CD4-positive, alpha-beta memory T cell (primary cell): ENCODE data around the gene CYP2A7. TPM values are rescaled to one million over a fixed set of nuclear protein-coding genes. Genes with fewer than 3 reads are reported as not detected.
A peak's percentile ranks its signal among the peaks of the same experiment; 100 is the strongest.
"Not testable (repeated sequence)": the region's sequence is repeated elsewhere in the genome, so short reads cannot be mapped to it uniquely, and the experiment has no call there.

ENCODE experiments used
- CTCF ChIA-PET: fragments of 350-600 bp; sonication (Branson Sonifier 250); formaldehyde crosslinking; loops from one replicate; lab custom pipeline; 2021; ENCODE audit warnings: inconsistent platforms; ENCODE audit not compliant: partially characterized antibody; lab: Charles Lee
- POLR2A ChIA-PET: fragments of 350-600 bp; sonication (Branson Sonifier 250); formaldehyde crosslinking; loops from one replicate; lab custom pipeline; 2021; ENCODE audit not compliant: partially characterized antibody; lab: Charles Lee
- DNase-seq, 5 donors: peaks; one replicate each; pipeline versions ENCODE4 v3.0.0 to v3.0.0-alpha.2; 2020 to 2022; ENCODE audit warnings: mixed read lengths in 1 of 5
- H3K27ac ChIP-seq: one replicate; pipeline ENCODE4 v1.7.0; 2013; ENCODE audit warnings: low read depth, low read length
- H3K27me3 ChIP-seq: 2 replicates; pipeline ENCODE4 v1.7.0; 2013; ENCODE audit warnings: mild to moderate bottlenecking, low read length, moderate library complexity; ENCODE audit not compliant: insufficient read depth
- H3K36me3 ChIP-seq: 2 replicates; pipeline ENCODE4 v1.7.0; 2013; ENCODE audit warnings: mild to moderate bottlenecking, low read length, moderate library complexity; ENCODE audit not compliant: insufficient read depth
- H3K4me1 ChIP-seq: 2 replicates; pipeline ENCODE4 v1.7.0; 2013; ENCODE audit warnings: mild to moderate bottlenecking, low read length, moderate library complexity; ENCODE audit not compliant: insufficient read depth
- H3K4me3 ChIP-seq, 2 donors: one replicate each; pipeline ENCODE4 v1.7.0; 2013; ENCODE audit warnings: low read length in 2 of 2, mild to moderate bottlenecking in 1 of 2
- H3K9me3 ChIP-seq, 2 donors: one replicate each; pipeline ENCODE4 v1.7.0; 2013; ENCODE audit warnings: low read length in 2 of 2, control low read depth in 1 of 2; ENCODE audit not compliant: control insufficient read depth in 1 of 2
- H3K27ac Mint-ChIP-seq, 7 donors: one replicate each; pipeline ENCODE4 v1.8.0; 2020 to 2021; ENCODE audit warnings: mixed read lengths in 7 of 7, mild to moderate bottlenecking in 6 of 7, inconsistent platforms in 3 of 7, moderate library complexity in 3 of 7
- H3K27me3 Mint-ChIP-seq, 2 donors: one replicate each; pipeline ENCODE4 v1.8.0; 2020 to 2021; ENCODE audit warnings: mixed read lengths in 2 of 2
- H3K36me3 Mint-ChIP-seq, 2 donors: one replicate each; pipeline ENCODE4 v1.8.0; 2020 to 2021; ENCODE audit warnings: mixed read lengths in 2 of 2, inconsistent platforms in 1 of 2, mild to moderate bottlenecking in 1 of 2
- H3K4me1 Mint-ChIP-seq, 4 donors: one replicate each; pipeline ENCODE4 v1.8.0; 2020 to 2021; ENCODE audit warnings: mixed read lengths in 4 of 4, mild to moderate bottlenecking in 1 of 4
- H3K4me3 Mint-ChIP-seq, 8 donors: one replicate each; pipeline ENCODE4 v1.8.0; 2020 to 2021; ENCODE audit warnings: mixed read lengths in 8 of 8, mild to moderate bottlenecking in 7 of 8, moderate library complexity in 6 of 8, inconsistent platforms in 3 of 8
- H3K9me3 Mint-ChIP-seq, 8 donors: one replicate each; pipeline ENCODE4 v1.8.0; 2020 to 2021; ENCODE audit warnings: mixed read lengths in 8 of 8, mild to moderate bottlenecking in 5 of 8, inconsistent platforms in 3 of 8, moderate library complexity in 1 of 8
- intact Hi-C: fragments of 100-400 bp; cut with micrococcal nuclease; formaldehyde crosslinking; loops from one replicate; pipeline ENCODE4 v1.15.1; 2023
- polyA plus RNA-seq, 2 donors: library from polyadenylated mRNA; unstranded; fragments of 300-500 nt; fragmentation: Illumina TruSeq; gene quantifications; one replicate each; pipeline ENCODE4 v1.2.3, GENCODE V29; 2021
- total RNA-seq, 2 experiments: library from RNA; stranded (reverse); gene quantifications; one replicate each; pipeline ENCODE4 v1.2.3, GENCODE V29; 2021

CYP2A7 gene
- total and polyA plus RNA-seq, 4 experiments from 2014 or later, result not detected

- H3K27me3 Mint-ChIP-seq, intact Hi-C loops, POLR2A ChIA-PET, CTCF ChIA-PET, H3K36me3 ChIP-seq, H3K36me3 Mint-ChIP-seq, H3K9me3 Mint-ChIP-seq, H3K27me3 ChIP-seq, H3K4me3 Mint-ChIP-seq, DNase-seq, H3K27ac ChIP-seq, H3K4me3 ChIP-seq, H3K9me3 ChIP-seq: not testable (repeated sequence)
- H3K4me1 ChIP-seq, result peaks cover 14% of the 10 kb centered on the region
- peak overlapping the region in 3 of 7 donors; percentile 62 to 85 (median 63) for H3K27ac Mint-ChIP-seq
- H3K4me1 Mint-ChIP-seq, result peaks cover 12 to 31% (median 23%) of the 10 kb centered on the region in 4 donors
Measured at GRCh38 chr19:40830741-40831140, 51.3 kb downstream of the CYP2A7 start.

GRCh38 chr19:40829205-40829604 is 52.8 kb downstream of the CYP2A7 start:
- H3K27ac Mint-ChIP-seq, result peak overlapping the region; percentile 11 to 91 (median 86)
- no peaks in the 10 kb centered on the region for H3K27me3 Mint-ChIP-seq
- Histone ChIP-seq H3K9me3 (no peaks in the 10 kb centered on the region), H3K27me3 (no peaks in the 10 kb centered on the region), H3K4me1 (peaks cover 21% of the 10 kb centered on the region), H3K27ac (no peak overlapping the region), H3K4me3 (no peak overlapping the region), H3K36me3 (no peaks in the 10 kb centered on the region)
- POLR2A ChIA-PET, result interaction anchor here (0.8 to 1.0 kb wide), 3 partner anchors 10 to 479 kb away, joined by 3 read pairs; no protein-coding TSS in a partner anchor
- peaks cover 12 to 42% (median 27%) of the 10 kb centered on the region in 4 donors for H3K4me1 Mint-ChIP-seq
- H3K36me3 Mint-ChIP-seq, result peaks cover 0 to 9% of the 10 kb centered on the region in 2 donors
- DNase-seq, result no peak
- intact Hi-C loops, result no loop called here
- CTCF ChIA-PET, result interaction anchor here (0.8 to 0.9 kb wide), 2 partner anchors 9 to 194 kb away, joined by 3 read pairs; no protein-coding TSS in a partner anchor
- no peaks in the 10 kb centered on the region for H3K9me3 Mint-ChIP-seq
- H3K4me3 Mint-ChIP-seq, result peak overlapping the region in 1 of 8 donors; percentile 29

- Histone ChIP-seq H3K27ac (peak overlapping the region; percentile 18), H3K4me3 (no peak overlapping the region), H3K36me3 (no peaks in the 10 kb centered on the region), H3K27me3 (no peaks in the 10 kb centered on the region), H3K4me1 (peaks cover 21% of the 10 kb centered on the region), H3K9me3 (no peaks in the 10 kb centered on the region)
- Mint-ChIP-seq H3K27me3 (no peaks in the 10 kb centered on the region), H3K36me3 (peaks cover 0 to 9% of the 10 kb centered on the region in 2 donors), H3K27ac (peak overlapping the region; percentile 65 to 99 (median 97)), H3K4me1 (peaks cover 14 to 48% (median 29%) of the 10 kb centered on the region in 4 donors), H3K9me3 (no peaks in the 10 kb centered on the region), H3K4me3 (peak overlapping the region in 6 of 8 donors; percentile 12 to 84 (median 72))
- ChIA-PET CTCF (no interaction called here), POLR2A (interaction anchor here (1.0 to 1.4 kb wide), 2 partner anchors 77 to 165 kb away, joined by 3 read pairs; partner anchors contain the start of gene ACTMAP)
- intact Hi-C loops, result loop anchor here (2.0 kb wide), 1 partner anchor 143 kb away; no protein-coding TSS in a partner anchor
- DNase-seq, result no peak
Measured at GRCh38 chr19:40827386-40828247, 54.4 kb downstream of the CYP2A7 start.

GRCh38 chr19:40826699-40827385 is 55.2 kb downstream of the CYP2A7 start:
- H3K36me3 ChIP-seq, H3K4me3 ChIP-seq, H3K27me3 Mint-ChIP-seq, H3K27me3 ChIP-seq, CTCF ChIA-PET, H3K9me3 Mint-ChIP-seq, H3K36me3 Mint-ChIP-seq, H3K9me3 ChIP-seq: not testable (repeated sequence)
- peak overlapping the region; percentile 65 to 99 (median 97) for H3K27ac Mint-ChIP-seq
- H3K4me1 ChIP-seq, result peaks cover 21% of the 10 kb centered on the region
- DNase-seq, result peak; percentile 81 to 92 (median 90)
- POLR2A ChIA-PET, result interaction anchor here (0.7 to 1.4 kb wide), 3 partner anchors 76 to 164 kb away, joined by 3 read pairs; partner anchors contain the start of genes ACTMAP and NUMBL
- intact Hi-C loops, result loop anchor here (2.0 kb wide), 1 partner anchor 144 kb away; no protein-coding TSS in a partner anchor
- peak overlapping the region; percentile 21 for H3K27ac ChIP-seq
- H3K4me3 Mint-ChIP-seq, result peak overlapping the region in 7 of 8 donors; percentile 12 to 84 (median 70)
- H3K4me1 Mint-ChIP-seq, result peaks cover 12 to 46% (median 28%) of the 10 kb centered on the region in 4 donors

- H3K27me3 ChIP-seq, H3K36me3 Mint-ChIP-seq, H3K9me3 ChIP-seq, H3K36me3 ChIP-seq, H3K9me3 Mint-ChIP-seq, H3K27me3 Mint-ChIP-seq, DNase-seq, CTCF ChIA-PET, H3K4me3 ChIP-seq: not testable (repeated sequence)
- peak overlapping the region; percentile 21 for H3K27ac ChIP-seq
- POLR2A ChIA-PET, result interaction anchor here (0.7 to 1.4 kb wide), 3 partner anchors 76 to 163 kb away, joined by 3 read pairs; partner anchors contain the start of genes ACTMAP and NUMBL
- peaks cover 12 to 46% (median 28%) of the 10 kb centered on the region in 4 donors for H3K4me1 Mint-ChIP-seq
- H3K4me3 Mint-ChIP-seq, result peak overlapping the region in 7 of 8 donors; percentile 47 to 84 (median 70)
- peak overlapping the region; percentile 65 to 99 (median 97) for H3K27ac Mint-ChIP-seq
- intact Hi-C loops, result loop anchor here (2.0 kb wide), 1 partner anchor 144 kb away; no protein-coding TSS in a partner anchor
- H3K4me1 ChIP-seq, result peaks cover 21% of the 10 kb centered on the region
Measured at GRCh38 chr19:40826312-40826698, 55.7 kb downstream of the CYP2A7 start.

- CTCF ChIA-PET, H3K27me3 Mint-ChIP-seq: not testable (repeated sequence)
Measured at GRCh38 chr19:40825460-40826095, 56.5 kb downstream of the CYP2A7 start.

More at GRCh38 chr19:40825460-40826095, 56.5 kb downstream of the CYP2A7 start:
- H3K27ac ChIP-seq, H3K36me3 ChIP-seq, H3K9me3 ChIP-seq, H3K27me3 ChIP-seq, H3K36me3 Mint-ChIP-seq, H3K4me3 ChIP-seq, DNase-seq, H3K9me3 Mint-ChIP-seq, POLR2A ChIA-PET: not testable (repeated sequence)
- Mint-ChIP-seq H3K4me1 (peaks cover 11 to 46% (median 28%) of the 10 kb centered on the region in 4 donors), H3K4me3 (peak overlapping the region in 6 of 8 donors; percentile 15 to 51 (median 34)), H3K27ac (peak overlapping the region; percentile 21 to 95 (median 90))
- H3K4me1 ChIP-seq, result peaks cover 21% of the 10 kb centered on the region
- intact Hi-C loops, result loop anchor here (2.0 kb wide), 1 partner anchor 145 kb away; no protein-coding TSS in a partner anchor
